SK-N-SH treated with all-trans-retinoic acid at 6 μM for 48 hours (cell line): ENCODE measurements around the gene AK1.

ENCODE experiments used
- ATAC-seq: fragments of 200-7000 bp; cut with Tn5 transposase; 3 replicates; pipeline ENCODE4 v1.9.1; 2020; ENCODE audit warnings: mild to moderate bottlenecking, moderate library complexity
- ARNTL ChIP-seq: fragments of 450-650 bp; formaldehyde crosslinking; IDR thresholded peaks from 2 replicates; pipeline ENCODE4 v1.5.0; 2020; ENCODE audit warnings: low read depth, mild to moderate bottlenecking, moderate library complexity, borderline replicate concordance
- GLIS3 ChIP-seq: fragments of 250-450 bp; sonication (Bioruptor Pico); IDR thresholded peaks from 2 replicates; pipeline ENCODE4 v1.5.0; 2020; ENCODE audit warnings: mild to moderate bottlenecking, moderate library complexity
- PPARA ChIP-seq: fragments of 250-450 bp; sonication (Bioruptor Pico); IDR thresholded peaks from 2 replicates; pipeline ENCODE4 v1.5.0; 2020; ENCODE audit warnings: mild to moderate bottlenecking, borderline replicate concordance
- RARB ChIP-seq: fragments of 250-450 bp; sonication (Bioruptor Pico); IDR thresholded peaks from 2 replicates; pipeline ENCODE4 v1.8.0; 2021; ENCODE audit warnings: mild to moderate bottlenecking, moderate library complexity
- SNAI2 ChIP-seq: fragments of 250-450 bp; sonication (Bioruptor Pico); IDR thresholded peaks from 2 replicates; pipeline ENCODE4 v1.5.0; 2020; ENCODE audit warnings: mild to moderate bottlenecking, moderate library complexity
- TCF4 ChIP-seq: fragments of 250-450 bp; sonication (Bioruptor Pico); IDR thresholded peaks from 2 replicates; pipeline ENCODE4 v1.8.0; 2021; ENCODE audit warnings: mild to moderate bottlenecking, moderate library complexity, borderline replicate concordance
- TOX ChIP-seq: fragments of 250-450 bp; sonication (Bioruptor Pico); IDR thresholded peaks from 2 replicates; pipeline ENCODE4 v1.8.0; 2021; ENCODE audit warnings: mild to moderate bottlenecking, moderate library complexity, borderline replicate concordance
- ZNF565 ChIP-seq: fragments of 450-650 bp; formaldehyde crosslinking; conservative IDR thresholded peaks from 2 replicates; pipeline ENCODE4 v1.5.0; 2020; ENCODE audit warnings: low read depth, mild to moderate bottlenecking, moderate library complexity
- ZNF8 ChIP-seq: fragments of 450-650 bp; formaldehyde crosslinking; IDR thresholded peaks from 2 replicates; pipeline ENCODE4 v1.5.0; 2020; ENCODE audit warnings: mild to moderate bottlenecking, moderate library complexity
- TF ChIP-seq, protein P1 (sequence below): fragments of 250-450 bp; sonication (Bioruptor Pico); IDR thresholded peaks from 2 replicates; pipeline ENCODE4 v1.8.0; 2021; ENCODE audit warnings: low read depth, mild to moderate bottlenecking, moderate library complexity, borderline replicate concordance
- TF ChIP-seq, protein P2 (sequence below): fragments of 250-450 bp; sonication (Bioruptor Pico); IDR thresholded peaks from 2 replicates; pipeline ENCODE4 v1.5.1; 2021; ENCODE audit warnings: mild to moderate bottlenecking, moderate library complexity
- TF ChIP-seq, protein P3 (sequence below): fragments of 250-450 bp; sonication (Bioruptor Pico); IDR thresholded peaks from 2 replicates; pipeline ENCODE4 v1.5.0; 2020; ENCODE audit warnings: mild to moderate bottlenecking, moderate library complexity
- TF ChIP-seq, protein P4 (sequence below): fragments of 250-450 bp; sonication (Bioruptor Pico); IDR thresholded peaks from 2 replicates; pipeline ENCODE4 v1.8.0; 2020; ENCODE audit warnings: mild to moderate bottlenecking, moderate library complexity, borderline replicate concordance
- TF ChIP-seq, protein P5 (sequence below): fragments of 250-450 bp; sonication (Bioruptor Pico); IDR thresholded peaks from 2 replicates; pipeline ENCODE4 v1.5.1; 2020; ENCODE audit warnings: low read depth, mild to moderate bottlenecking, moderate library complexity

Gene AK1

DNA sequence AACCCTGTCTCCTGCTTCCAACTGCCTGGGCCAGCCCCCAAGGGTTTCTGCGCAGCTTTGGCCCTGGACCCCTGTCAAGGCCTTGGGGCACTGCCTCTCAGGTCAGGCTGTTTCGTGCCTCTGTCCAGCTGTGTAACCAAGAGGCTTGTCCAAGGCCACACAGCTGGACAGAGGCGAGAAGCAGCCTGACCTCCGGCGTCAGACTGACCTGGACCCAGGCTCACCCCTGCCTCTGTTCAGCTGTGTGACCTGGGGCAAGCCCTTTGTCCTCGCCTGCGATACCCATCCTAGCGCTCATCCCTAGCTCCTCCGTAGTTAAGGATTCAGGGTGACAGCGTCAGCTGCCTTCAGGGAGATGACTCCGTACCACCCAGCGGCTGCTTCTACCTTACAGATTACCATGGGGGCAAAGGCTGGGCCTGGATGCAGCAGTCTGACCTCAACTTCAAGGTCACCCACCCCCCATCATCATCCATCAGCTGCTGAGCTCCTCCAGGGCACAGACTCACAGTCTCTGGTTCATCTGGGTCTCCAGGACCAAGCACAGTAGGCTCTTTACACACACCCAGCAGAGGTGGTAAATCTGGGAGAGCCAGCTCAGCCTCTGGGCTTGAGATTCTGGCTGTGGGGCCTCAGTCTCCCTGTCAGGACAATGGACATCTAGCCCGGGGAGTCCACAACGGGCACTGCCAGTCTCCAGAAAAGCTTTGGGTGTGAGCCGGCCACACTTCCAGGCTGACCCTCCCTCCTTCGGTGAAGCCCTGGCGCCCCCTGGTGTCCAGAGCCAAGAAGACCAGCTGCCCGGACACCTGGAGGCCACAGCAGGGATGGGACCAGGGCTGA is 7.9 kb downstream of the AK1 start:
- peak; percentile 97 for ATAC-seq

DNA sequence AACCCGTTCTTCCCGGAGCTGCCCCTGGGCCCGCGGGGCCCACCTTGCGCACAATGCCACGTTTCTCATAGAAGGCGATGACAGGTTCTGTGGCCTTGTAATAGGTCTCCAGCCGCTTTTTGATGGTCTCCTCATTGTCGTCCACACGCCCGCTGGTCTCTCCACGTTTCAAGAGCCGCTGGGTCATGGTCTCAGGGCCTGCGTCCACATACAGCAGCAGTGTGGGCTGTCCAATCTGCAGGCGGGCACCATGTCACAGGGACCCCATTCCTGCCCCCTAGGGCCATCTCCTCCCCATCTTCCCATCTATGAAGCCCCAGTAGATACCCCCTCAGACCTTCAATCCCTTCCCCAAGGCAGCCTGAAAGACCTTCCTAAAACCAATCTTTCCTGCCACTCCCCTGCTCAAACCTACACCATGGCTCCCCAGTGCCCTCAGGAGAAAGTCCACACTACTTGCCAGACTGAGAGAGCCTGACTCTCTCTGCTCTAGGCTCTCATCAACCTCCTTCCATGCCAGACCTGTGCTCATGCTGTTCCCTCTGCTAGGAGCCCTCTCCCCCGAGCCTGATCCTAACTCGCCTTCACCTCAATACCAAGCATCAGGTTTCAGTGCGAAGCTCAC is 9.1 kb downstream of the AK1 start:
- TF ChIP-seq, protein P1, sequence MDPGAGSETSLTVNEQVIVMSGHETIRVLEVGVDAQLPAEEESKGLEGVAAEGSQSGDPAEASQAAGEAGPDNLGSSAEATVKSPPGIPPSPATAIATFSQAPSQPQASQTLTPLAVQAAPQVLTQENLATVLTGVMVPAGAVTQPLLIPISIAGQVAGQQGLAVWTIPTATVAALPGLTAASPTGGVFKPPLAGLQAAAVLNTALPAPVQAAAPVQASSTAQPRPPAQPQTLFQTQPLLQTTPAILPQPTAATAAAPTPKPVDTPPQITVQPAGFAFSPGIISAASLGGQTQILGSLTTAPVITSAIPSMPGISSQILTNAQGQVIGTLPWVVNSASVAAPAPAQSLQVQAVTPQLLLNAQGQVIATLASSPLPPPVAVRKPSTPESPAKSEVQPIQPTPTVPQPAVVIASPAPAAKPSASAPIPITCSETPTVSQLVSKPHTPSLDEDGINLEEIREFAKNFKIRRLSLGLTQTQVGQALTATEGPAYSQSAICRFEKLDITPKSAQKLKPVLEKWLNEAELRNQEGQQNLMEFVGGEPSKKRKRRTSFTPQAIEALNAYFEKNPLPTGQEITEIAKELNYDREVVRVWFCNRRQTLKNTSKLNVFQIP (CRISPR knock-in tag), result no peak
- TF ChIP-seq, protein P2, sequence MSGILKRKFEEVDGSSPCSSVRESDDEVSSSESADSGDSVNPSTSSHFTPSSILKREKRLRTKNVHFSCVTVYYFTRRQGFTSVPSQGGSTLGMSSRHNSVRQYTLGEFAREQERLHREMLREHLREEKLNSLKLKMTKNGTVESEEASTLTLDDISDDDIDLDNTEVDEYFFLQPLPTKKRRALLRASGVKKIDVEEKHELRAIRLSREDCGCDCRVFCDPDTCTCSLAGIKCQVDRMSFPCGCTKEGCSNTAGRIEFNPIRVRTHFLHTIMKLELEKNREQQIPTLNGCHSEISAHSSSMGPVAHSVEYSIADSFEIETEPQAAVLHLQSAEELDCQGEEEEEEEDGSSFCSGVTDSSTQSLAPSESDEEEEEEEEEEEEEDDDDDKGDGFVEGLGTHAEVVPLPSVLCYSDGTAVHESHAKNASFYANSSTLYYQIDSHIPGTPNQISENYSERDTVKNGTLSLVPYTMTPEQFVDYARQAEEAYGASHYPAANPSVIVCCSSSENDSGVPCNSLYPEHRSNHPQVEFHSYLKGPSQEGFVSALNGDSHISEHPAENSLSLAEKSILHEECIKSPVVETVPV (CRISPR knock-in tag), result no peak
- TF ChIP-seq TCF4 (CRISPR knock-in tag), result no peak
- TF ChIP-seq SNAI2 (CRISPR knock-in tag), result no peak
- no peak for TF ChIP-seq TOX
- TF ChIP-seq, protein P3, sequence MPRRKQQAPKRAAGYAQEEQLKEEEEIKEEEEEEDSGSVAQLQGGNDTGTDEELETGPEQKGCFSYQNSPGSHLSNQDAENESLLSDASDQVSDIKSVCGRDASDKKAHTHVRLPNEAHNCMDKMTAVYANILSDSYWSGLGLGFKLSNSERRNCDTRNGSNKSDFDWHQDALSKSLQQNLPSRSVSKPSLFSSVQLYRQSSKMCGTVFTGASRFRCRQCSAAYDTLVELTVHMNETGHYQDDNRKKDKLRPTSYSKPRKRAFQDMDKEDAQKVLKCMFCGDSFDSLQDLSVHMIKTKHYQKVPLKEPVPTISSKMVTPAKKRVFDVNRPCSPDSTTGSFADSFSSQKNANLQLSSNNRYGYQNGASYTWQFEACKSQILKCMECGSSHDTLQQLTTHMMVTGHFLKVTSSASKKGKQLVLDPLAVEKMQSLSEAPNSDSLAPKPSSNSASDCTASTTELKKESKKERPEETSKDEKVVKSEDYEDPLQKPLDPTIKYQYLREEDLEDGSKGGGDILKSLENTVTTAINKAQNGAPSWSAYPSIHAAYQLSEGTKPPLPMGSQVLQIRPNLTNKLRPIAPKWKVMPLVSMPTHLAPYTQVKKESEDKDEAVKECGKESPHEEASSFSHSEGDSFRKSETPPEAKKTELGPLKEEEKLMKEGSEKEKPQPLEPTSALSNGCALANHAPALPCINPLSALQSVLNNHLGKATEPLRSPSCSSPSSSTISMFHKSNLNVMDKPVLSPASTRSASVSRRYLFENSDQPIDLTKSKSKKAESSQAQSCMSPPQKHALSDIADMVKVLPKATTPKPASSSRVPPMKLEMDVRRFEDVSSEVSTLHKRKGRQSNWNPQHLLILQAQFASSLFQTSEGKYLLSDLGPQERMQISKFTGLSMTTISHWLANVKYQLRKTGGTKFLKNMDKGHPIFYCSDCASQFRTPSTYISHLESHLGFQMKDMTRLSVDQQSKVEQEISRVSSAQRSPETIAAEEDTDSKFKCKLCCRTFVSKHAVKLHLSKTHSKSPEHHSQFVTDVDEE, result no peak
- ATAC-seq, result no peak

More for the DNA sequence above, 7.9 kb downstream of the AK1 start:
- no peak for TF ChIP-seq TCF4 (CRISPR knock-in tag)
- no peak for TF ChIP-seq PPARA (CRISPR knock-in tag)
- TF ChIP-seq ZNF8 (CRISPR knock-in tag), result no peak
- TF ChIP-seq GLIS3 (CRISPR knock-in tag), result no peak
- TF ChIP-seq ZNF565 (CRISPR knock-in tag), result no peak
- no peak for TF ChIP-seq TOX
- TF ChIP-seq RARB (CRISPR knock-in tag), result no peak
- TF ChIP-seq, protein P4, sequence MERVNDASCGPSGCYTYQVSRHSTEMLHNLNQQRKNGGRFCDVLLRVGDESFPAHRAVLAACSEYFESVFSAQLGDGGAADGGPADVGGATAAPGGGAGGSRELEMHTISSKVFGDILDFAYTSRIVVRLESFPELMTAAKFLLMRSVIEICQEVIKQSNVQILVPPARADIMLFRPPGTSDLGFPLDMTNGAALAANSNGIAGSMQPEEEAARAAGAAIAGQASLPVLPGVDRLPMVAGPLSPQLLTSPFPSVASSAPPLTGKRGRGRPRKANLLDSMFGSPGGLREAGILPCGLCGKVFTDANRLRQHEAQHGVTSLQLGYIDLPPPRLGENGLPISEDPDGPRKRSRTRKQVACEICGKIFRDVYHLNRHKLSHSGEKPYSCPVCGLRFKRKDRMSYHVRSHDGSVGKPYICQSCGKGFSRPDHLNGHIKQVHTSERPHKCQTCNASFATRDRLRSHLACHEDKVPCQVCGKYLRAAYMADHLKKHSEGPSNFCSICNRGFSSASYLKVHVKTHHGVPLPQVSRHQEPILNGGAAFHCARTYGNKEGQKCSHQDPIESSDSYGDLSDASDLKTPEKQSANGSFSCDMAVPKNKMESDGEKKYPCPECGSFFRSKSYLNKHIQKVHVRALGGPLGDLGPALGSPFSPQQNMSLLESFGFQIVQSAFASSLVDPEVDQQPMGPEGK (CRISPR knock-in tag), result no peak
- TF ChIP-seq ARNTL (CRISPR knock-in tag), result no peak
- TF ChIP-seq, protein P5, sequence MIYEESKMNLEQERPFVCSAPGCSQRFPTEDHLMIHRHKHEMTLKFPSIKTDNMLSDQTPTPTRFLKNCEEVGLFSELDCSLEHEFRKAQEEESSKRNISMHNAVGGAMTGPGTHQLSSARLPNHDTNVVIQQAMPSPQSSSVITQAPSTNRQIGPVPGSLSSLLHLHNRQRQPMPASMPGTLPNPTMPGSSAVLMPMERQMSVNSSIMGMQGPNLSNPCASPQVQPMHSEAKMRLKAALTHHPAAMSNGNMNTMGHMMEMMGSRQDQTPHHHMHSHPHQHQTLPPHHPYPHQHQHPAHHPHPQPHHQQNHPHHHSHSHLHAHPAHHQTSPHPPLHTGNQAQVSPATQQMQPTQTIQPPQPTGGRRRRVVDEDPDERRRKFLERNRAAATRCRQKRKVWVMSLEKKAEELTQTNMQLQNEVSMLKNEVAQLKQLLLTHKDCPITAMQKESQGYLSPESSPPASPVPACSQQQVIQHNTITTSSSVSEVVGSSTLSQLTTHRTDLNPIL (CRISPR knock-in tag), result no peak
- TF ChIP-seq, all 23 proteins: peak for 0

DNA sequence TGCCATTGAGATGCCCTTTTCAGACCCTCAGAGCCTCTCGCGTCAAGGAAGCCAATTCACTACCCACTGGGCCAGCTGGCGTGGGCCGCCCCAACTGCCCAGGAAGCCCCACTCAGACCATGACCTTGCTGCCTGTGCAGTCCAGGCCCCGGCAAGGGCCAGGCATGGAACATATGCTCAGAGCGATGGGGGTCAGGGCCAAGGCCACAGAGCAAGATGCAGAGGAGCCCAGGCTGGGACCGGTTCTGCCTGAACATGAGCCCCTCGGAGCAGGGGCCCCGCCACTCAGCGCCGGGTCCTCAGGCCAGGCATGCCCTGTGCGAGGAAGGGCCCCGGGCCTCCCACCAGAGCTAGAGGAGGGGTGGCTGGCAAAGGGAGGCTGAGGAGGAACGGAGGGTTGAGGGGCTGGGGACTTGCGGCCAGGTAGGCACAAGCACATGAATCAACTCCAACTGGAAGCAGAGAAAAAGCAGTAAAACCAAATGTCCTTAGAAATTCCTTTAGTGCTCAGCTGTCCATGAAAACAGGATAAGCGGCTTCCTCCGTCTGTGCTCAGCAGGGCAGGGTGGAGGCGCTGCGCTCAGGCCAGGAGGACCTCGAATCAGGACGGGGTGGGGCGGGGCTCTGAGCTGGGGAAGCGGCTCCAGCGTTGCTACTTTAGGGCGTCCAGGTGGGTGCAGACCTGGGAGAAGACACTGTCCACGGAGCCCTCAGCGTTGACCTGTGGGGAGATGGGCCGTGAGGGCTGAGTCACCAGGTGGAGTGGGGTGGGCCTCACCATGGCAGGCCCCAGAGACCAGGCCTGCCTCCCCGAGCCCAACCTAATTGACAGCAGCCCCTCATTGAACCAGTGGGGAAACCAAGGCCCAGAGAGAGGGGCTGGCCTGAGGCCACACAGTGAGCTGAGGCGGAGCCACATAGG is 9.9 kb downstream of the AK1 start:
- no peak for ATAC-seq
- TF ChIP-seq TCF4 (CRISPR knock-in tag) (no peak), GLIS3 (CRISPR knock-in tag) (no peak)
- TF ChIP-seq, protein P1 (CRISPR knock-in tag), result no peak
- TF ChIP-seq, all 23 proteins: peak for 0
